GM21576 (cell line): ENCODE results near the gene ECI1.
"Not testable (repeated sequence)": the region's sequence is repeated elsewhere in the genome, so short reads cannot be mapped to it uniquely, and the experiment has no call there.

Experiments used
- ATAC-seq: cut with Tn5 transposase; IDR thresholded peaks from one replicate; pipeline ENCODE4 v1.9.1; 2021; ENCODE audit warnings: mild to moderate bottlenecking, moderate library complexity; ENCODE audit not compliant: unreplicated experiment

The ECI1 gene

GRCh38 chr16:2280981-2281542 lies 29.7 kb upstream of the ECI1 start:
- no peak for ATAC-seq

GRCh38 chr16:2280461-2280860 lies 29.1 kb upstream of the ECI1 start:
- no peak for ATAC-seq

- ATAC-seq: no peak
Observed at GRCh38 chr16:2278956-2279800, 27.8 kb upstream of the ECI1 start.

- ATAC-seq: no peak
Observed at GRCh38 chr16:2278272-2278608, 26.9 kb upstream of the ECI1 start.

GRCh38 chr16:2277466-2278271 lies 26.3 kb upstream of the ECI1 start:
- ATAC-seq: no peak

GRCh38 chr16:2276368-2277195 lies 25.2 kb upstream of the ECI1 start:
- no peak for ATAC-seq

GRCh38 chr16:2275476-2276367 lies 24.3 kb upstream of the ECI1 start:
- ATAC-seq: no peak

- ATAC-seq: no peak
Observed at GRCh38 chr16:2273931-2274330, 22.5 kb upstream of the ECI1 start.

- ATAC-seq: no peak
Observed at GRCh38 chr16:2273484-2273883, 22.1 kb upstream of the ECI1 start.

- ATAC-seq: no peak
Observed at GRCh38 chr16:2271848-2272461, 20.6 kb upstream of the ECI1 start.

GRCh38 chr16:2270588-2271470 lies 19.4 kb upstream of the ECI1 start:
- no peak for ATAC-seq

- ATAC-seq: no peak
Observed at GRCh38 chr16:2270070-2270462, 18.7 kb upstream of the ECI1 start.

- peak; percentile 67 for ATAC-seq
Observed at GRCh38 chr16:2267913-2268666, 16.7 kb upstream of the ECI1 start, which contains the start of gene RNPS1. TSS of gene RNPS1 (minus strand) at chr16:2268126. CDS start at chr16:2264643, 3,483 bp downstream.

GRCh38 chr16:2267505-2267912 lies 16.1 kb upstream of the ECI1 start:
- peak; percentile 37 for ATAC-seq

GRCh38 chr16:2266887-2267286 lies 15.5 kb upstream of the ECI1 start:
- ATAC-seq: not testable (repeated sequence)

GRCh38 chr16:2263026-2263425 lies 11.6 kb upstream of the ECI1 start:
- not testable (repeated sequence) for ATAC-seq

- ATAC-seq: no peak
Observed at GRCh38 chr16:2260250-2260649, 8.9 kb upstream of the ECI1 start.

GRCh38 chr16:2258530-2258929 lies 7.1 kb upstream of the ECI1 start:
- not testable (repeated sequence) for ATAC-seq
